HL-60 (cell line): ENCODE results near the gene MEIKIN.
"Not testable (repeated sequence)": the region's sequence is repeated elsewhere in the genome, so short reads cannot be mapped to it uniquely, and the experiment has no call there.

Experiments used
- DNase-seq, 2 experiments: peaks; one replicate each; pipeline ENCODE4 v3.0.0-alpha.2; 2010 to 2020; ENCODE audit warnings: low read depth in 1 of 2, low spot score in 1 of 2
- H3K27ac ChIP-seq: fragments of 250-450 bp; sonication (Bioruptor Pico); replicated peaks from 2 replicates; pipeline ENCODE4 v1.5.1; 2020; ENCODE audit warnings: mild to moderate bottlenecking, moderate library complexity
- H3K27me3 ChIP-seq: fragments of 250-450 bp; sonication (Bioruptor Pico); 2 replicates; pipeline ENCODE4 v1.5.1; 2021; ENCODE audit warnings: mild to moderate bottlenecking, moderate library complexity; ENCODE audit not compliant: insufficient read depth, poor library complexity, severe bottlenecking
- H3K4me3 ChIP-seq: replicated peaks from 2 replicates; pipeline ENCODE4 v1.5.1; 2011; ENCODE audit warnings: mild to moderate bottlenecking, control low read depth, low read length; ENCODE audit not compliant: insufficient read depth
- CTCF ChIP-seq: IDR thresholded peaks from one replicate; pipeline ENCODE4 v1.5.1; 2011; ENCODE audit warnings: low read length, control low read depth, inconsistent platforms; ENCODE audit not compliant: insufficient read depth
- GABPA ChIP-seq: IDR thresholded peaks from 2 replicates; pipeline ENCODE4 v1.6.1; 2012; ENCODE audit warnings: low read depth
- POLR2AphosphoS5 ChIP-seq: IDR thresholded peaks from 2 replicates; pipeline ENCODE4 v1.6.1; 2012; ENCODE audit warnings: low read depth
- REST ChIP-seq: IDR thresholded peaks from 2 replicates; pipeline ENCODE4 v1.6.1; 2012; ENCODE audit warnings: low read depth; ENCODE audit not compliant: insufficient replicate concordance
- SPI1 ChIP-seq: IDR thresholded peaks from 2 replicates; pipeline ENCODE4 v1.6.1; 2012; ENCODE audit warnings: low read depth, mild to moderate bottlenecking, borderline replicate concordance

Gene MEIKIN

DNA sequence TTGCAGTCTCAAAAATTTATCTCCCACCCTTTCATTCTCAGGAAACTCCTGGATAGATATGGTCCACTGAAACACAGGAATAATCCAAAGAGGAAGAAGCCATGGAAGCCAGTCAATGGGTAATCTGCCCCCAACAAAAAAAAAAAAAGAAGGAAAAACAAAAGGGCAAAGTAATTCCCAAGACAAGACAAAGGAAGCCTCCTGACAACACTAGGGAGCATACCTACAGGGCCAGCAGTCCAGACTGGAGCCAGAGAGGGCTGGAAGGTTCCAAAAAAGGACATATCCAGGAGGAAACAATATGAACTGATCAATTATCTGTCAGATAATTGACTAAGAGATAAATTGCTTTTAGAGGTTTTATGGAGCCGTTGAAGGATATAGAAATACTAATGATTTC lies 161.6 kb downstream of the MEIKIN start:
- Histone ChIP-seq H3K27me3 (no peaks in the 10 kb centered on the region), H3K4me3 (no peak overlapping the region), H3K27ac (no peak overlapping the region)
- no peak for TF ChIP-seq SPI1
- no peak for TF ChIP-seq POLR2AphosphoS5
- TF ChIP-seq REST = no peak
- no peak for TF ChIP-seq GABPA
- TF ChIP-seq CTCF = no peak
- DNase-seq = no peak

GRCh38 chr5:131783357-131783756 lies 162.1 kb downstream of the MEIKIN start:
- no peak for DNase-seq
- no peak for TF ChIP-seq REST
- Histone ChIP-seq H3K27ac (no peak overlapping the region), H3K4me3 (no peak overlapping the region), H3K27me3 (no peaks in the 10 kb centered on the region)

DNA sequence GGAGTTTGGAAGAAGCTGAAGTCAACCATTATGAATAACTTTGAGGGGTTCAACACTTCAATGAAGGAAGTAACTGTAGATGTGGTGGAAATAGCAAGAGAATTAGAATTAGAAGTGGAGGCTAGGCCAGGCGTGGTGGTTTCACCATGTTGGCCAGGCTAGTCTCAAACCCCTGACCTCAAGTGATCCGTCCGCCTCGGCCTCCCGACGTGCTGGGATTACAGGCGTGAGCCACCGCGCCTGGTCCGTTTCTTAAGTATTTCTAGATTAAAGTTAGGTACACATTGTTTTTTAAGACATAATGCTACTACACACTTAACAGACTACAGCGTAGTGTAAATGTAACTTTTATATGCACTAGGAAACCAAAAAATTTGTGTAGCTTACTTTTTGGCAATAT lies 162.7 kb downstream of the MEIKIN start:
- Histone ChIP-seq H3K4me3 (no peak overlapping the region), H3K27ac (no peak overlapping the region), H3K27me3 (no peaks in the 10 kb centered on the region)
- no peak for TF ChIP-seq REST
- no peak for TF ChIP-seq GABPA
- TF ChIP-seq SPI1 = no peak
- no peak for TF ChIP-seq POLR2AphosphoS5
- no peak for TF ChIP-seq CTCF
- DNase-seq = no peak

DNA sequence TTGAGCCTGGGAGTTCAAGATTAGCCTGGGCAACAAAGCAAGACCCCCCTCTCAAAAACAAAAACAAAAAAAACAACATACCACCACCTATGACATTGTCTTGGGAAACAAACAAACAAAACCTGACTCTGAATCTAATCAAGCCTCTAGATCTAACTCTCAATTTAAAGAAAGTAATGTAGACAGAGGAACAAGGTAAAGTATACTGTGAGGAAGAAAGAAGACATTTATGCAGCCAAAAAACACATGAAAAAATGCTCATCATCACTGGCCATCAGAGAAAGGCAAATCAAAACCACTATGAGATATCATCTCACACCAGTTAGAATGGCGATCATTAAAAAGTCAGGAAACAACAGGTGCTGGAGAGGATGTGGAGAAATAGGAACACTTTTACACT lies 167.3 kb downstream of the MEIKIN start:
- not testable (repeated sequence) for H3K27me3 ChIP-seq, H3K4me3 ChIP-seq, DNase-seq, H3K27ac ChIP-seq
